OCI-LY1 (cell line): ENCODE measurements around the gene DBNL.

Experiments used
- H2AFZ ChIP-seq: fragments of 200-600 bp; sonication (generic), shearing (Covaris generic); 2 replicates; pipeline ENCODE4 v1.6.0; 2014; ENCODE audit warnings: antibody characterized with exemption, mild to moderate bottlenecking, low read length
- H3F3A ChIP-seq: fragments of 200-600 bp; sonication (generic), shearing (Covaris generic); 2 replicates; pipeline ENCODE4 v1.6.0; 2014; ENCODE audit warnings: mild to moderate bottlenecking, antibody characterized with exemption, low read length, moderate library complexity; ENCODE audit not compliant: insufficient read depth
- H3K27ac ChIP-seq: fragments of 200-600 bp; sonication (generic); 2 replicates; pipeline ENCODE4 v1.5.1; 2014; ENCODE audit warnings: low read length, mixed run types, mild to moderate bottlenecking, low read depth; ENCODE audit not compliant: poor library complexity, severe bottlenecking
- H3K27me3 ChIP-seq: fragments of 200-600 bp; sonication (generic); 2 replicates; pipeline ENCODE4 v1.6.0; 2014; ENCODE audit warnings: antibody characterized with exemption, mild to moderate bottlenecking, low read length, moderate library complexity; ENCODE audit not compliant: insufficient read depth
- H3K36me3 ChIP-seq: fragments of 200-600 bp; sonication (generic); 2 replicates; pipeline ENCODE4 v1.6.1; 2014; ENCODE audit warnings: mild to moderate bottlenecking, antibody characterized with exemption, low read length, moderate library complexity, mixed read lengths; ENCODE audit not compliant: insufficient read depth
- H3K4me1 ChIP-seq: fragments of 200-600 bp; sonication (generic); 2 replicates; pipeline ENCODE4 v1.5.1; 2014; ENCODE audit warnings: mild to moderate bottlenecking, low read length, moderate library complexity; ENCODE audit not compliant: insufficient read depth, severe bottlenecking
- H3K4me2 ChIP-seq: fragments of 200-600 bp; sonication (generic), shearing (Covaris generic); 2 replicates; pipeline ENCODE4 v1.6.1; 2014; ENCODE audit warnings: low read length
- H3K4me3 ChIP-seq: fragments of 200-600 bp; sonication (generic); 2 replicates; pipeline ENCODE4 v1.5.1; 2014; ENCODE audit warnings: low read length, low read depth, mild to moderate bottlenecking, mixed read lengths; ENCODE audit not compliant: poor library complexity, severe bottlenecking
- H3K79me2 ChIP-seq: fragments of 200-600 bp; shearing (Covaris generic); 2 replicates; pipeline ENCODE4 v1.6.1; 2016; ENCODE audit warnings: mixed run types, low read length, mixed read lengths; ENCODE audit not compliant: insufficient read depth
- H3K9ac ChIP-seq: fragments of 200-600 bp; sonication (generic), shearing (Covaris generic); 2 replicates; pipeline ENCODE4 v1.6.1; 2014; ENCODE audit warnings: mild to moderate bottlenecking, low read length, mixed read lengths
- H3K9me2 ChIP-seq: fragments of 200-600 bp; sonication (generic), shearing (Covaris generic); 2 replicates; pipeline ENCODE4 v1.6.1; 2014; ENCODE audit warnings: low read depth, mild to moderate bottlenecking, low read length, mixed read lengths
- H3K9me3 ChIP-seq: fragments of 200-600 bp; shearing (Covaris generic); 2 replicates; pipeline ENCODE4 v1.6.1; 2014; ENCODE audit warnings: low read length, mixed read lengths
- H4K20me1 ChIP-seq: fragments of 200-600 bp; sonication (generic), shearing (Covaris generic); 2 replicates; pipeline ENCODE4 v1.6.0; 2016; ENCODE audit warnings: mild to moderate bottlenecking, low read length; ENCODE audit not compliant: insufficient read depth
- CTCF ChIP-seq: fragments of 200-600 bp; sonication (generic), shearing (Covaris generic); IDR thresholded peaks from 2 replicates; pipeline ENCODE4 v1.5.1; 2017; ENCODE audit warnings: mild to moderate bottlenecking, antibody characterized with exemption, low read length, moderate library complexity, mixed read lengths
- EZH2 ChIP-seq: fragments of 200-600 bp; sonication (generic), shearing (Covaris generic); IDR thresholded peaks from 2 replicates; pipeline ENCODE4 v1.8.0; 2017; ENCODE audit warnings: borderline replicate concordance, mixed run types, mild to moderate bottlenecking, antibody characterized with exemption, low read length, moderate library complexity, mixed read lengths

The DBNL gene

GRCh38 chr7:44077681-44078091 is 33.2 kb downstream of the DBNL start:
- H3F3A ChIP-seq: no peaks in the 10 kb centered on the region
- no peaks in the 10 kb centered on the region for H4K20me1 ChIP-seq
- H3K4me3 ChIP-seq: no peak overlapping the region
- peaks cover 31% of the 10 kb centered on the region for H3K4me1 ChIP-seq
- no peak overlapping the region for H3K27ac ChIP-seq
- no peaks in the 10 kb centered on the region for H3K27me3 ChIP-seq
- H3K9me2 ChIP-seq: no peaks in the 10 kb centered on the region
- H3K36me3 ChIP-seq: peaks cover 90% of the 10 kb centered on the region
- H2AFZ ChIP-seq: no peak overlapping the region
- H3K4me2 ChIP-seq: no peak overlapping the region
- no peak overlapping the region for H3K9ac ChIP-seq
- TF ChIP-seq CTCF: no peak
- no peak for TF ChIP-seq EZH2
- no peaks in the 10 kb centered on the region for H3K9me3 ChIP-seq
- H3K79me2 ChIP-seq: no peaks in the 10 kb centered on the region

GRCh38 chr7:44078521-44078920 is 34.0 kb downstream of the DBNL start:
- no peaks in the 10 kb centered on the region for H3K9me2 ChIP-seq
- H3K4me2 ChIP-seq: no peak overlapping the region
- H3K27ac ChIP-seq: peak overlapping the region; percentile 28
- no peaks in the 10 kb centered on the region for H3K27me3 ChIP-seq
- no peaks in the 10 kb centered on the region for H3K9me3 ChIP-seq
- H4K20me1 ChIP-seq: no peaks in the 10 kb centered on the region
- TF ChIP-seq EZH2 (no peak), CTCF (no peak)
- H3K9ac ChIP-seq: peak overlapping the region; percentile 20; the same call in 1 of the 2 replicates
- peaks cover 39% of the 10 kb centered on the region for H3K4me1 ChIP-seq
- H3F3A ChIP-seq: peaks cover 4% of the 10 kb centered on the region; the same call in 1 of the 2 replicates
- no peak overlapping the region for H3K4me3 ChIP-seq
- H2AFZ ChIP-seq: no peak overlapping the region
- peaks cover 82% of the 10 kb centered on the region for H3K36me3 ChIP-seq
- no peaks in the 10 kb centered on the region for H3K79me2 ChIP-seq

- peak overlapping the region; percentile 76 for H3K27ac ChIP-seq
- no peaks in the 10 kb centered on the region for H3K79me2 ChIP-seq
- no peak overlapping the region for H2AFZ ChIP-seq
- H3K4me3 ChIP-seq: no peak overlapping the region
- H4K20me1 ChIP-seq: no peaks in the 10 kb centered on the region
- H3K27me3 ChIP-seq: no peaks in the 10 kb centered on the region
- H3K4me2 ChIP-seq: peak overlapping the region; percentile 92; the same call in 1 of the 2 replicates
- TF ChIP-seq CTCF: no peak
- TF ChIP-seq EZH2: no peak
- no peaks in the 10 kb centered on the region for H3K9me3 ChIP-seq
- peaks cover 72% of the 10 kb centered on the region for H3K36me3 ChIP-seq
- peaks cover 13% of the 10 kb centered on the region for H3F3A ChIP-seq
- no peaks in the 10 kb centered on the region for H3K9me2 ChIP-seq
- peak overlapping the region; percentile 87; the same call in 1 of the 2 replicates for H3K9ac ChIP-seq
- H3K4me1 ChIP-seq: peaks cover 48% of the 10 kb centered on the region
These were observed 35.0 kb downstream of the DBNL start for GRCh38 chr7:44079331-44080021.
